IMR-90 (cell line): ENCODE data around the gene EPB41L4A. TPM values are rescaled to one million over a fixed set of nuclear protein-coding genes. Genes with fewer than 3 reads are reported as not detected.

Source experiments
- ATAC-seq: fragments of 200-7000 bp; cut with Tn5 transposase; 2 replicates; pipeline ENCODE4 v1.9.1; 2020; ENCODE audit warnings: low read depth, mild to moderate bottlenecking, moderate library complexity
- BruUV-seq: library from RNA; stranded (reverse); fragments of 400-500 nt; replicated peaks from 2 replicates; lab custom pipeline; 2021; lab: Mats Ljungman, UMichigan
- CTCF ChIA-PET: fragments of 300-600 bp; formaldehyde crosslinking; extraction: SDS; loops from one replicate; lab custom pipeline; 2021; ENCODE audit warnings: antibody characterized with exemption; lab: Yijun Ruan, JAX
- POLR2A ChIA-PET: fragments of 300-600 bp; sonication (Branson Sonifier 250); formaldehyde crosslinking; loops from one replicate; lab custom pipeline; 2022; ENCODE audit warnings: antibody characterized with exemption; ENCODE audit not compliant: unreplicated experiment; lab: Charles Lee
- DNase-seq: peaks from one replicate; pipeline ENCODE4 v3.0.0; 2013
- H2AFZ ChIP-seq: replicated peaks from 2 replicates; pipeline ENCODE3; 2013; ENCODE audit warnings: low read length, mild to moderate bottlenecking; ENCODE audit not compliant: poor library complexity
- H2AK5ac ChIP-seq: 2 replicates; pipeline ENCODE4 v1.6.1; 2013; ENCODE audit warnings: low read depth, low read length, inconsistent platforms
- H2AK9ac ChIP-seq: replicated peaks from 2 replicates; pipeline ENCODE3; 2013; ENCODE audit warnings: mild to moderate bottlenecking, low read depth, low read length, moderate library complexity; ENCODE audit not compliant: poor library complexity
- H2BK120ac ChIP-seq: 2 replicates; pipeline ENCODE4 v1.6.1; 2013; ENCODE audit warnings: low read depth, low read length, inconsistent platforms
- H2BK15ac ChIP-seq: 3 replicates; pipeline ENCODE4 v1.6.1; 2013; ENCODE audit warnings: low read depth, low read length, inconsistent platforms
- H2BK20ac ChIP-seq: 2 replicates; pipeline ENCODE4 v1.6.1; 2013; ENCODE audit warnings: low read depth, mild to moderate bottlenecking, inconsistent platforms, low read length, moderate library complexity
- H2BK5ac ChIP-seq: 2 replicates; pipeline ENCODE4 v1.6.1; 2013; ENCODE audit warnings: mild to moderate bottlenecking, low read depth, low read length, inconsistent platforms; ENCODE audit not compliant: poor library complexity, severe bottlenecking
- H3K14ac ChIP-seq: replicated peaks from 2 replicates; pipeline ENCODE4 v1.6.1; 2013; ENCODE audit warnings: low read depth, low read length, inconsistent platforms
- H3K18ac ChIP-seq: 2 replicates; pipeline ENCODE4 v1.6.1; 2013; ENCODE audit warnings: low read depth, low read length, control low read depth
- H3K23ac ChIP-seq: 2 replicates; pipeline ENCODE4 v1.6.1; 2013; ENCODE audit warnings: low read depth, low read length, inconsistent platforms
- H3K27ac ChIP-seq: 2 replicates; pipeline ENCODE4 v1.5.1; 2013; ENCODE audit warnings: mild to moderate bottlenecking, control low read depth, low read length; ENCODE audit not compliant: insufficient read depth
- H3K27me3 ChIP-seq: 2 replicates; pipeline ENCODE4 v1.6.1; 2013; ENCODE audit warnings: low read length; ENCODE audit not compliant: control insufficient read depth, insufficient read depth
- H3K36me3 ChIP-seq: 2 replicates; pipeline ENCODE4 v1.6.1; 2013; ENCODE audit warnings: low read length, mixed read lengths; ENCODE audit not compliant: control insufficient read depth, insufficient read depth
- H3K4ac ChIP-seq: 2 replicates; pipeline ENCODE4 v1.6.1; 2013; ENCODE audit warnings: low read depth, low read length, inconsistent platforms
- H3K4me1 ChIP-seq: 2 replicates; pipeline ENCODE4 v1.6.1; 2013; ENCODE audit warnings: low read length, mixed read lengths; ENCODE audit not compliant: control insufficient read depth, insufficient read depth
- H3K4me2 ChIP-seq: 2 replicates; pipeline ENCODE4 v1.6.1; 2013; ENCODE audit warnings: low read depth, mild to moderate bottlenecking, control low read depth, low read length, moderate library complexity
- H3K4me3 ChIP-seq: 2 replicates; pipeline ENCODE4 v1.5.1; 2013; ENCODE audit warnings: low read depth, mild to moderate bottlenecking, control low read depth, low read length, moderate library complexity; ENCODE audit not compliant: insufficient read depth
- H3K56ac ChIP-seq: 2 replicates; pipeline ENCODE4 v1.6.1; 2013; ENCODE audit warnings: low read length, inconsistent platforms; ENCODE audit not compliant: insufficient read depth; ENCODE audit errors: extremely low read depth
- H3K79me1 ChIP-seq, 2 experiments: 2 replicates each; pipeline ENCODE4 v1.6.1; 2013; ENCODE audit warnings: low read length in 2 of 2, inconsistent platforms in 1 of 2, low read depth in 1 of 2
- H3K9ac ChIP-seq: 2 replicates; pipeline ENCODE4 v1.6.1; 2013; ENCODE audit warnings: low read depth, low read length, control low read depth
- H3K9me1 ChIP-seq: 2 replicates; pipeline ENCODE4 v1.6.1; 2013; ENCODE audit warnings: low read length, inconsistent platforms; ENCODE audit not compliant: insufficient read depth
- H3K9me3 ChIP-seq: 2 replicates; pipeline ENCODE4 v1.6.1; 2013; ENCODE audit warnings: low read length; ENCODE audit not compliant: control insufficient read depth, insufficient read depth
- H4K20me1 ChIP-seq: 2 replicates; pipeline ENCODE4 v1.6.1; 2013; ENCODE audit warnings: low read length, inconsistent platforms; ENCODE audit not compliant: insufficient read depth
- H4K5ac ChIP-seq: 2 replicates; pipeline ENCODE4 v1.6.1; 2013; ENCODE audit warnings: mild to moderate bottlenecking, low read depth, low read length, control low read depth
- H4K8ac ChIP-seq, 2 experiments: 2 replicates each; pipeline ENCODE4 v1.6.1; 2013; ENCODE audit warnings: low read depth in 2 of 2, low read length in 2 of 2, control low read depth in 1 of 2, inconsistent platforms in 1 of 2
- H4K91ac ChIP-seq: 2 replicates; pipeline ENCODE4 v1.6.1; 2013; ENCODE audit warnings: low read depth, low read length, inconsistent platforms; ENCODE audit not compliant: insufficient read depth
- BHLHE40 ChIP-seq: fragments of 150-350 bp; IDR thresholded peaks from 2 replicates; pipeline ENCODE4 v1.6.1; 2016; ENCODE audit warnings: mild to moderate bottlenecking, low read depth, low read length
- CEBPB ChIP-seq: IDR thresholded peaks from 2 replicates; pipeline ENCODE4 v1.6.1; 2012; ENCODE audit warnings: low read depth, low read length, improper control_type of control experiment
- CHD1 ChIP-seq: IDR thresholded peaks from 2 replicates; pipeline ENCODE4 v1.6.1; 2012; ENCODE audit warnings: low read depth, low read length, improper control_type of control experiment
- FOS ChIP-seq: fragments of 150-350 bp; IDR thresholded peaks from 2 replicates; pipeline ENCODE4 v1.6.1; 2016; ENCODE audit warnings: low read depth, low read length
- MAFK ChIP-seq: IDR thresholded peaks from 2 replicates; pipeline ENCODE4 v1.6.1; 2012; ENCODE audit warnings: low read depth, low read length, improper control_type of control experiment
- MAZ ChIP-seq: IDR thresholded peaks from 2 replicates; pipeline ENCODE4 v1.6.1; 2012; ENCODE audit warnings: low read depth, mild to moderate bottlenecking, low read length, improper control_type of control experiment, moderate library complexity, borderline replicate concordance
- MXI1 ChIP-seq: IDR thresholded peaks from 2 replicates; pipeline ENCODE4 v1.6.1; 2012; ENCODE audit warnings: low read depth, mild to moderate bottlenecking, low read length, moderate library complexity, borderline replicate concordance
- NFE2L2 ChIP-seq: fragments of 150-350 bp; IDR thresholded peaks from 2 replicates; pipeline ENCODE4 v1.6.1; 2016; ENCODE audit warnings: low read depth, mild to moderate bottlenecking, low read length
- POLR2A ChIP-seq: IDR thresholded peaks from 2 replicates; pipeline ENCODE4 v1.6.1; 2012; ENCODE audit warnings: mild to moderate bottlenecking, low read depth, low read length
- RAD21 ChIP-seq: IDR thresholded peaks from 2 replicates; pipeline ENCODE4 v1.6.1; 2012; ENCODE audit warnings: low read length, improper control_type of control experiment
- RCOR1 ChIP-seq: IDR thresholded peaks from 2 replicates; pipeline ENCODE4 v1.6.1; 2012; ENCODE audit warnings: mild to moderate bottlenecking, low read length, improper control_type of control experiment; ENCODE audit not compliant: insufficient replicate concordance
- RFX5 ChIP-seq: IDR thresholded peaks from 2 replicates; pipeline ENCODE4 v1.8.0; 2012; ENCODE audit warnings: low read depth, mild to moderate bottlenecking, low read length, moderate library complexity
- SMC3 ChIP-seq: fragments of 150-350 bp; IDR thresholded peaks from 2 replicates; pipeline ENCODE4 v1.6.1; 2016; ENCODE audit warnings: low read depth, mild to moderate bottlenecking, antibody characterized with exemption, low read length, moderate library complexity
- WGBS, 2 experiments: methylation state at CpG; one replicate each; pipeline versions ENCODE4 v1.1.5 to v1.1.7; 2013; ENCODE audit warnings: missing lambda C conversion rate in 2 of 2; ENCODE audit not compliant: insufficient read length in 1 of 2; ENCODE audit errors: extremely low coverage in 2 of 2; 5-methylcytosine and 5-hydroxymethylcytosine counted together
- dilution Hi-C: fragments of 300-500 bp; cut with HindIII; formaldehyde crosslinking; loops from one replicate; pipeline ENCODE4 v1.14.3; 2018; ENCODE audit warnings: low sequenced_read_pairs; ENCODE audit not compliant: unreplicated experiment
- in situ Hi-C: fragments of 300-500 bp; cut with MboI; formaldehyde crosslinking; loops from 3 replicates; pipeline ENCODE4 v1.14.3; 2019; ENCODE audit warnings: low sequenced_read_pairs, inconsistent platforms, mixed read lengths
- intact Hi-C: fragments of 100-400 bp; cut with micrococcal nuclease; formaldehyde crosslinking; loops from 2 replicates; pipeline ENCODE4 v1.10.0; 2022
- polyA plus RNA-seq, 3 experiments: library from polyadenylated mRNA; depleted of rRNA; stranded (reverse); fragments of >200 nt; gene quantifications; 2 replicates each; pipeline ENCODE4 v1.2.3, GENCODE V29; 2012; ENCODE audit warnings: low replicate concordance in 1 of 3
- total RNA-seq: library from RNA; depleted of rRNA; stranded (reverse); fragments of >200 nt; gene quantifications from 2 replicates; pipeline ENCODE4 v1.2.3, GENCODE V29; 2012
- TF ChIP-seq, protein P1 (sequence below): fragments of 150-350 bp; IDR thresholded peaks from 2 replicates; pipeline ENCODE4 v1.6.1; 2016; ENCODE audit warnings: low read depth, mild to moderate bottlenecking, low read length, moderate library complexity, borderline replicate concordance
- TF ChIP-seq, protein P2 (sequence below): fragments of 150-350 bp; IDR thresholded peaks from 2 replicates; pipeline ENCODE4 v1.6.1; 2017; ENCODE audit warnings: mild to moderate bottlenecking, antibody characterized with exemption, low read length, low read depth
- TF ChIP-seq, protein P3 (sequence below): conservative IDR thresholded peaks from 2 replicates; pipeline ENCODE4 v1.5.1; 2012; ENCODE audit warnings: mild to moderate bottlenecking, low read depth, low read length, improper control_type of control experiment

The EPB41L4A gene
- total and polyA plus RNA-seq, 2 of the 4 experiments (the other 2 are of a cell fraction): under 0.01 to 0.02 TPM

DNA sequence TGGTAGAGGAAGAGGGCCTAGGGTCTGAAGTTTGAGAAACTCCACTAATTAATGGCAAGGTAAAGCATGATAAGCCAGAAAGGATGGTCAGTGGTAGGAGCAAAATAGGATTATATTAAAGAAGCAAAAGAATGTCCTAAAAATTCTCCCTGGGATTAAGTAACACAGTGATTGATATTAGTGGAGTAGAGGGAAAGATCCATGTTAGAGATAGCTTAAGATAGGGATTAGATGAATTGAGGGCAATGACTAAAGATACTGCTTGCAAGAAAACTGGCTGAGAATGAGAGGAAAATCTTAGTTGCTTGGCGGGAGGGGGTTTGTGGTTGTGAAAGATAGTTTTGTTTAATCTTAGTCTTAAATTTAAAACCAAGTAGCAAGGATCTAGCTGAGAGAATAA is 255.6 kb downstream of the EPB41L4A start:
- peaks cover 22% of the 10 kb centered on the region for H3K36me3 ChIP-seq
- dilution Hi-C loops: no loop called here
- H3K27ac ChIP-seq: no peak overlapping the region

More for the DNA sequence above, 255.6 kb downstream of the EPB41L4A start:
- TF ChIP-seq FOS (no peak), MXI1 (no peak), RFX5 (no peak), CEBPB (no peak), SMC3 (no peak), CHD1 (no peak), MAZ (no peak), RCOR1 (no peak), POLR2A (no peak), BHLHE40 (no peak), RAD21 (no peak), NFE2L2 (no peak), MAFK (no peak)
- TF ChIP-seq, protein P1, sequence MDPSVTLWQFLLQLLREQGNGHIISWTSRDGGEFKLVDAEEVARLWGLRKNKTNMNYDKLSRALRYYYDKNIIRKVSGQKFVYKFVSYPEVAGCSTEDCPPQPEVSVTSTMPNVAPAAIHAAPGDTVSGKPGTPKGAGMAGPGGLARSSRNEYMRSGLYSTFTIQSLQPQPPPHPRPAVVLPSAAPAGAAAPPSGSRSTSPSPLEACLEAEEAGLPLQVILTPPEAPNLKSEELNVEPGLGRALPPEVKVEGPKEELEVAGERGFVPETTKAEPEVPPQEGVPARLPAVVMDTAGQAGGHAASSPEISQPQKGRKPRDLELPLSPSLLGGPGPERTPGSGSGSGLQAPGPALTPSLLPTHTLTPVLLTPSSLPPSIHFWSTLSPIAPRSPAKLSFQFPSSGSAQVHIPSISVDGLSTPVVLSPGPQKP: no peak
- TF ChIP-seq, protein P2, sequence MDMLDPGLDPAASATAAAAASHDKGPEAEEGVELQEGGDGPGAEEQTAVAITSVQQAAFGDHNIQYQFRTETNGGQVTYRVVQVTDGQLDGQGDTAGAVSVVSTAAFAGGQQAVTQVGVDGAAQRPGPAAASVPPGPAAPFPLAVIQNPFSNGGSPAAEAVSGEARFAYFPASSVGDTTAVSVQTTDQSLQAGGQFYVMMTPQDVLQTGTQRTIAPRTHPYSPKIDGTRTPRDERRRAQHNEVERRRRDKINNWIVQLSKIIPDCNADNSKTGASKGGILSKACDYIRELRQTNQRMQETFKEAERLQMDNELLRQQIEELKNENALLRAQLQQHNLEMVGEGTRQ: no peak
- TF ChIP-seq, protein P3, sequence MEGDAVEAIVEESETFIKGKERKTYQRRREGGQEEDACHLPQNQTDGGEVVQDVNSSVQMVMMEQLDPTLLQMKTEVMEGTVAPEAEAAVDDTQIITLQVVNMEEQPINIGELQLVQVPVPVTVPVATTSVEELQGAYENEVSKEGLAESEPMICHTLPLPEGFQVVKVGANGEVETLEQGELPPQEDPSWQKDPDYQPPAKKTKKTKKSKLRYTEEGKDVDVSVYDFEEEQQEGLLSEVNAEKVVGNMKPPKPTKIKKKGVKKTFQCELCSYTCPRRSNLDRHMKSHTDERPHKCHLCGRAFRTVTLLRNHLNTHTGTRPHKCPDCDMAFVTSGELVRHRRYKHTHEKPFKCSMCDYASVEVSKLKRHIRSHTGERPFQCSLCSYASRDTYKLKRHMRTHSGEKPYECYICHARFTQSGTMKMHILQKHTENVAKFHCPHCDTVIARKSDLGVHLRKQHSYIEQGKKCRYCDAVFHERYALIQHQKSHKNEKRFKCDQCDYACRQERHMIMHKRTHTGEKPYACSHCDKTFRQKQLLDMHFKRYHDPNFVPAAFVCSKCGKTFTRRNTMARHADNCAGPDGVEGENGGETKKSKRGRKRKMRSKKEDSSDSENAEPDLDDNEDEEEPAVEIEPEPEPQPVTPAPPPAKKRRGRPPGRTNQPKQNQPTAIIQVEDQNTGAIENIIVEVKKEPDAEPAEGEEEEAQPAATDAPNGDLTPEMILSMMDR: no peak
- peaks cover 5% of the 10 kb centered on the region; the same call in 1 of the 2 replicates for H3K9me1 ChIP-seq
- H4K20me1 ChIP-seq: peaks cover 11% of the 10 kb centered on the region; the same call in 1 of the 2 replicates
- no peak overlapping the region for H2AK5ac ChIP-seq
- no peak overlapping the region for H2BK20ac ChIP-seq
- DNase-seq (no peak), ATAC-seq (no peak)
- POLR2A ChIA-PET: interaction anchor here (0.7 kb wide), 1 partner anchor 42 kb away, joined by 3 read pairs; no protein-coding TSS in a partner anchor
- in situ Hi-C loops (loop anchor here (25.0 kb wide), 1 partner anchor 1401 kb away; no protein-coding TSS in a partner anchor), intact Hi-C loops (no loop called here)
- no peak overlapping the region for H2AFZ ChIP-seq
- no peaks in the 10 kb centered on the region for H3K27me3 ChIP-seq
- no peak overlapping the region for H2AK9ac ChIP-seq
- no peaks in the 10 kb centered on the region; the same call in 1 of the 2 replicates for H3K4me1 ChIP-seq
- no peak overlapping the region for H3K4ac ChIP-seq
- H2BK120ac ChIP-seq: no peak overlapping the region
- no peak overlapping the region for H2BK15ac ChIP-seq
- H3K79me1 ChIP-seq: peaks cover 25% of the 10 kb centered on the region in 2 experiments; a peak in 3 of 4 replicates
- CTCF ChIA-PET: interaction anchor here (0.5 kb wide), 1 partner anchor 981 kb away, joined by 5 read pairs; no protein-coding TSS in a partner anchor
- no peak overlapping the region for H3K23ac ChIP-seq
- WGBS, 2 experiments: no CpG with 5 or more reads among the region's 1 CpG
- H3K18ac ChIP-seq: no peak overlapping the region
- H3K9ac ChIP-seq: no peak overlapping the region
- H4K91ac ChIP-seq: no peak overlapping the region
- H2BK5ac ChIP-seq: no peak overlapping the region
- H3K56ac ChIP-seq: no peak overlapping the region
- no TSS peak for BruUV-seq
- H3K4me2 ChIP-seq: no peak overlapping the region
- no peak overlapping the region for H3K4me3 ChIP-seq
- H3K9me3 ChIP-seq: no peaks in the 10 kb centered on the region
- H4K5ac ChIP-seq: no peak overlapping the region
- H3K14ac ChIP-seq: no peak overlapping the region
- H4K8ac ChIP-seq: no peak overlapping the region
